GM19043 (cell line): ENCODE measurements around the gene KRT71.
"Not testable (repeated sequence)": the region's sequence is repeated elsewhere in the genome, so short reads cannot be mapped to it uniquely, and the experiment has no call there.

Experiments used
- ATAC-seq: cut with Tn5 transposase; IDR thresholded peaks from one replicate; pipeline ENCODE4 v1.9.1; 2021; ENCODE audit warnings: low read depth; ENCODE audit not compliant: unreplicated experiment

Gene KRT71

GRCh38 chr12:52552681-52553195 lies at the start of gene KRT71:
KRT71 (minus strand) TSS chr12:52553145; CDS start chr12:52553077, 68 bp downstream.
- ATAC-seq: no peak

GRCh38 chr12:52602552-52602951 lies 49.6 kb upstream of the KRT71 start:
- no peak for ATAC-seq

GRCh38 chr12:52601671-52602070 lies 48.7 kb upstream of the KRT71 start:
- ATAC-seq: no peak

GRCh38 chr12:52600941-52601481 lies 48.1 kb upstream of the KRT71 start, which contains the start of gene KRT72:
KRT72 (minus strand) TSS chr12:52601463; CDS start chr12:52601452, 11 bp downstream.
- no peak for ATAC-seq

- ATAC-seq: no peak
These were observed 47.5 kb upstream of the KRT71 start for GRCh38 chr12:52600475-52600874.

GRCh38 chr12:52600071-52600470 lies 47.1 kb upstream of the KRT71 start:
- ATAC-seq: no peak

GRCh38 chr12:52598966-52599365 lies 46.0 kb upstream of the KRT71 start:
- ATAC-seq: no peak

GRCh38 chr12:52594237-52594636 lies 41.3 kb upstream of the KRT71 start:
- ATAC-seq: not testable (repeated sequence)

- no peak for ATAC-seq
These were observed 38.6 kb upstream of the KRT71 start for GRCh38 chr12:52591521-52591920.

- no peak for ATAC-seq
These were observed 37.1 kb upstream of the KRT71 start for GRCh38 chr12:52590021-52590420.

GRCh38 chr12:52587563-52587962 lies 34.6 kb upstream of the KRT71 start:
- no peak for ATAC-seq

- ATAC-seq: no peak
These were observed 33.0 kb upstream of the KRT71 start for GRCh38 chr12:52585946-52586345.

- no peak for ATAC-seq
These were observed 32.1 kb upstream of the KRT71 start for GRCh38 chr12:52585066-52585465.

- ATAC-seq: no peak
These were observed 31.3 kb upstream of the KRT71 start for GRCh38 chr12:52584156-52584682.

- ATAC-seq: no peak
These were observed 30.1 kb upstream of the KRT71 start for GRCh38 chr12:52582971-52583456.

GRCh38 chr12:52582486-52582885 lies 29.5 kb upstream of the KRT71 start:
- no peak for ATAC-seq

GRCh38 chr12:52581481-52581880 lies 28.5 kb upstream of the KRT71 start:
- no peak for ATAC-seq

GRCh38 chr12:52581066-52581465 lies 28.1 kb upstream of the KRT71 start:
- ATAC-seq: no peak

- ATAC-seq: no peak
These were observed 27.6 kb upstream of the KRT71 start for GRCh38 chr12:52580496-52580895.

- ATAC-seq: no peak
These were observed 26.8 kb upstream of the KRT71 start for GRCh38 chr12:52579468-52580465.

GRCh38 chr12:52578469-52578868 lies 25.5 kb upstream of the KRT71 start:
- ATAC-seq: no peak
